Measurements from ENCODE around the gene LELP1.

The LELP1 gene

GRCh38 chr1:153253076-153253475 lies 49.8 kb downstream of the LELP1 start:
- TF ChIP-seq TAF1 (IDR thresholded peaks at IDR 0.05; ENCODE audit: low read depth) (no peak), NFIC (IDR thresholded peaks at IDR 0.05) (no peak), TEAD4 (IDR thresholded peaks at IDR 0.05) (no peak), YY1 (IDR thresholded peaks at IDR 0.05; ENCODE audit: low read depth) (no peak), RAD21 (IDR thresholded peaks at IDR 0.05; ENCODE audit: low read depth) (no peak), CREB1 (IDR thresholded peaks at IDR 0.05; ENCODE audit: low read depth) (no peak), CEBPB (IDR thresholded peaks at IDR 0.05) (no peak), FOXM1 (IDR thresholded peaks at IDR 0.05; ENCODE audit: borderline replicate concordance, low read depth) (no peak)
- TF ChIP-seq, protein P1, sequence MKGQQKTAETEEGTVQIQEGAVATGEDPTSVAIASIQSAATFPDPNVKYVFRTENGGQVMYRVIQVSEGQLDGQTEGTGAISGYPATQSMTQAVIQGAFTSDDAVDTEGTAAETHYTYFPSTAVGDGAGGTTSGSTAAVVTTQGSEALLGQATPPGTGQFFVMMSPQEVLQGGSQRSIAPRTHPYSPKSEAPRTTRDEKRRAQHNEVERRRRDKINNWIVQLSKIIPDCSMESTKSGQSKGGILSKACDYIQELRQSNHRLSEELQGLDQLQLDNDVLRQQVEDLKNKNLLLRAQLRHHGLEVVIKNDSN (IDR thresholded peaks at IDR 0.05): no peak

DNA sequence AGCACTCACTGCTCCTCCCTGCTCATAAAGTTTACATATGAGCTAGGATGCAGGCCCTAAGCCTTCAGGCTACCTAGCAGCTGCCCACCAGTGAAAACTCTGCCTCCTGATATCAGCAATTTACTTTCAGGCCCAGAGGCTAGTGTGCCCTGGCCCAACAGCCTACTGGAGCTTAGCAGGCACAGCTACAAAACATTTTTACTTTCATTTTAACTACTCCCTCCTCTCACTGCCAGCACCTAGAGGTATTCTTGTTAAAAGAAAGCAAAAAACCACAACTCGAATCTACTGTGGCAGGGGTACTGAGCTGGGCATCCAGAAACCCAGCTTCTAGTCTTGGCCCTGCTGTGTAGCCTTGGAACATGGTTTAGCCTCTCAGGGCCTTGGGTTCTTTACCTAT lies 50.5 kb downstream of the LELP1 start:
- no peak for TF ChIP-seq TCF12 (IDR thresholded peaks at IDR 0.05; ENCODE audit: low read depth)
